HCT116 (cell line): ENCODE results near the gene CCDC24.

Experiments used
- CTCF ChIP-seq, 3 experiments: fragments of 200-600 bp in 1 of 3; sonication (generic) in 1 of 3; IDR thresholded peaks in 2 of 3; conservative IDR thresholded peaks in 1 of 3; 2 replicates each; pipeline ENCODE4 v1.5.1; 2012 to 2017; ENCODE audit warnings: low read depth in 2 of 3, low read length in 2 of 3, antibody characterized with exemption in 1 of 3, borderline replicate concordance in 1 of 3, control low read depth in 1 of 3, mild to moderate bottlenecking in 1 of 3, mixed read lengths in 1 of 3, mixed run types in 1 of 3, moderate library complexity in 1 of 3; ENCODE audit not compliant: insufficient read depth in 1 of 3
- EZH2 ChIP-seq: fragments of 200-600 bp; sonication (generic); IDR thresholded peaks from 2 replicates; pipeline ENCODE4 v1.6.1; 2017; ENCODE audit warnings: antibody characterized with exemption, mixed run types
- MAX ChIP-seq: IDR thresholded peaks from 2 replicates; pipeline ENCODE4 v1.6.1; 2012
- POLR2A ChIP-seq: IDR thresholded peaks from 2 replicates; pipeline ENCODE4 v1.7.0; 2011; ENCODE audit warnings: borderline replicate concordance; ENCODE audit not compliant: insufficient read depth, insufficient read length; ENCODE audit errors: extremely low read depth
- POLR2AphosphoS5 ChIP-seq: IDR thresholded peaks from 2 replicates; pipeline ENCODE4 v1.6.1; 2011; ENCODE audit warnings: mild to moderate bottlenecking, low read depth, low read length, moderate library complexity
- SP1 ChIP-seq: IDR thresholded peaks from 2 replicates; pipeline ENCODE4 v1.6.1; 2012; ENCODE audit warnings: low read depth
- TCF7L2 ChIP-seq: IDR thresholded peaks from 2 replicates; pipeline ENCODE4 v1.7.0; 2011; ENCODE audit warnings: borderline replicate concordance, inconsistent platforms; ENCODE audit not compliant: insufficient read depth, insufficient read length; ENCODE audit errors: extremely low read depth
- YY1 ChIP-seq: IDR thresholded peaks from 2 replicates; pipeline ENCODE4 v1.6.1; 2011; ENCODE audit warnings: low read length, low read depth, moderate library complexity, mild to moderate bottlenecking; ENCODE audit not compliant: insufficient replicate concordance; ENCODE audit errors: extremely low read depth
- ZBTB33 ChIP-seq: IDR thresholded peaks from 2 replicates; pipeline ENCODE4 v1.6.1; 2011; ENCODE audit warnings: mild to moderate bottlenecking, low read length, moderate library complexity; ENCODE audit not compliant: insufficient replicate concordance; ENCODE audit errors: extremely low read depth

- TF ChIP-seq SP1 (no peak), CTCF (IDR thresholded peaks at IDR 0.05 in 2 of 3, conservative IDR thresholded peaks at IDR 0.05 in 1 of 3; ENCODE audit: borderline replicate concordance in 1 of 3, insufficient read depth in 1 of 3, low read depth in 2 of 3, low read length in 2 of 3) (no peak), POLR2A (no peak), ZBTB33 (no peak), TCF7L2 (no peak), POLR2AphosphoS5 (no peak), YY1 (no peak), EZH2 (no peak), MAX (no peak)
Measured at GRCh38 chr1:43970502-43970901, 20.9 kb upstream of the CCDC24 start.
